HCEC 1CT (cell line): ENCODE measurements around the gene CFL1.
"Not testable (repeated sequence)": the region's sequence is repeated elsewhere in the genome, so short reads cannot be mapped to it uniquely, and the experiment has no call there.

Experiments
- DNase-seq: peaks from one replicate; pipeline ENCODE4 v3.0.0-alpha.2; 2017

The CFL1 gene

GRCh38 chr11:65856689-65857499 lies 1.1 kb downstream of the CFL1 start:
- DNase-seq = peak; percentile 66

- no peak for DNase-seq
Observed at GRCh38 chr11:65855927-65856363, 2.0 kb downstream of the CFL1 start.

- no peak for DNase-seq
Observed at GRCh38 chr11:65854852-65855837, 2.8 kb downstream of the CFL1 start.

GRCh38 chr11:65854161-65854592 lies 3.8 kb downstream of the CFL1 start:
- DNase-seq = no peak

GRCh38 chr11:65853246-65853979 lies 4.6 kb downstream of the CFL1 start:
- peak; percentile 34 for DNase-seq

GRCh38 chr11:65852508-65853245 lies 5.3 kb downstream of the CFL1 start:
- no peak for DNase-seq

GRCh38 chr11:65851811-65852507 lies 6.0 kb downstream of the CFL1 start:
- DNase-seq = peak; percentile 32

- peak; percentile 34 for DNase-seq
Observed at GRCh38 chr11:65851083-65851579, 6.8 kb downstream of the CFL1 start.

- DNase-seq = peak; percentile 30
Observed at GRCh38 chr11:65850217-65851082, 7.5 kb downstream of the CFL1 start.

GRCh38 chr11:65849771-65850216 lies 8.2 kb downstream of the CFL1 start:
- no peak for DNase-seq

GRCh38 chr11:65849366-65849765 lies 8.6 kb downstream of the CFL1 start:
- no peak for DNase-seq

GRCh38 chr11:65848693-65849092 lies 9.3 kb downstream of the CFL1 start:
- not testable (repeated sequence) for DNase-seq

GRCh38 chr11:65847746-65848145 lies 10.2 kb downstream of the CFL1 start:
- no peak for DNase-seq

GRCh38 chr11:65844231-65844872 lies 13.6 kb downstream of the CFL1 start:
- DNase-seq = no peak

GRCh38 chr11:65843811-65844210 lies 14.2 kb downstream of the CFL1 start:
- DNase-seq = no peak

- DNase-seq = no peak
Observed at GRCh38 chr11:65842144-65842543, 15.8 kb downstream of the CFL1 start.

- DNase-seq = no peak
Observed at GRCh38 chr11:65834202-65834601, 23.8 kb downstream of the CFL1 start.

- no peak for DNase-seq
Observed at GRCh38 chr11:65833297-65834030, 24.5 kb downstream of the CFL1 start, which contains the start of gene SNX32. Gene SNX32 (plus strand): TSS chr11:65833963. CDS start chr11:65834066, 103 bp downstream.

- not testable (repeated sequence) for DNase-seq
Observed at GRCh38 chr11:65832231-65832630, 25.7 kb downstream of the CFL1 start.
